ENCODE results near the gene PRXL2B. TPM values are rescaled to one million over a fixed set of nuclear protein-coding genes. Genes with fewer than 3 reads are reported as not detected.
A peak's percentile ranks its signal among the peaks of the same experiment; 100 is the strongest.

Gene PRXL2B
- total and polyA plus RNA-seq, 10 of the 15 experiments (the other 5 are each of a cell fraction or from before 2014, with no cell fraction given) = 0.44 to 5.6 (median 4.0) TPM

GRCh38 chr1:2593251-2593878, 6.8 kb downstream of the PRXL2B start:
- in situ Hi-C loops (cut with MboI) (no loop called here), intact Hi-C loops (cut with micrococcal nuclease; ENCODE audit: unreplicated experiment) (no loop called here)
- no peaks in the 10 kb centered on the region for H3K36me3 ChIP-seq (ENCODE audit: control insufficient read depth in 2 of 2, insufficient read depth in 2 of 2, low read length in 1 of 2)
- FAIRE-seq (no peak), DNase-seq (ENCODE audit: low read depth, low spot score) (no peak), ATAC-seq (no peak)
- no peak overlapping the region for H3K4me3 ChIP-seq
- no peaks in the 10 kb centered on the region for H3K4me1 ChIP-seq (ENCODE audit: control insufficient read depth, insufficient read depth, low read length)
- TF ChIP-seq SUPT20H (IDR thresholded peaks at IDR 0.05; ENCODE audit: borderline replicate concordance, control insufficient read depth, low read depth, low read length) = no peak
- no peak for TF ChIP-seq ZNF622 (IDR thresholded peaks at IDR 0.05)
- 0 out of 6 replicates have a peak, but pooled peaks of 1 of the 3 experiments have one; percentile 6 for TF ChIP-seq CTCF (IDR thresholded peaks at IDR 0.05 in 2 of 3, conservative IDR thresholded peaks at IDR 0.05 in 1 of 3; ENCODE audit: control insufficient read depth in 2 of 3, extremely low read depth in 1 of 3, insufficient read depth in 1 of 3, low read depth in 3 of 3, low read length in 3 of 3)
- TF ChIP-seq MEF2B (IDR thresholded peaks at IDR 0.05; ENCODE audit: partially characterized antibody, poor library complexity, severe bottlenecking) = peak; percentile 13
- TF ChIP-seq RELA (IDR thresholded peaks at IDR 0.05; ENCODE audit: borderline replicate concordance, partially characterized antibody) = no peak
- no peaks in the 10 kb centered on the region for H4K20me1 ChIP-seq (ENCODE audit: control insufficient read depth, insufficient read depth)
- no peaks in the 10 kb centered on the region for H3K27me3 ChIP-seq (replicated peaks in 1 of 2; ENCODE audit: control insufficient read depth in 2 of 2, insufficient read depth in 2 of 2, low read length in 1 of 2)
- no TSS peak for BruUV-seq (replicated peaks)
- no peaks in the 10 kb centered on the region for H3K79me2 ChIP-seq (ENCODE audit: control insufficient read depth, insufficient read depth, low read length)
- 34% methylated on average over 26 of the region's 26 CpGs for WGBS (ENCODE audit: insufficient coverage, insufficient replicate concordance, low lambda C conversion rate, missing lambda C conversion rate)
- ChIA-PET POLR2A (no interaction called here), SMC1A (ENCODE audit: uncharacterized antibody, unreplicated experiment) (no interaction called here), RAD21 (ENCODE audit: unreplicated experiment) (no interaction called here), CTCF (no interaction called here)
- no peaks in the 10 kb centered on the region for H3K9me3 ChIP-seq (replicated peaks; ENCODE audit: control insufficient read depth, insufficient read depth, low read length)
- H3K27ac ChIP-seq (ENCODE audit: control insufficient read depth, insufficient read depth) = no peak overlapping the region
- no peak overlapping the region for H2AFZ ChIP-seq (ENCODE audit: control insufficient read depth, low read depth, low read length)
- no peak overlapping the region for H3K9ac ChIP-seq (ENCODE audit: control insufficient read depth, insufficient read depth, low read length)
- no peak overlapping the region for H3K4me2 ChIP-seq (ENCODE audit: control insufficient read depth, insufficient read depth)

Data from GM12878 (cell line).